ENCODE data around the gene AUTS2. TPM values are rescaled to one million over a fixed set of nuclear protein-coding genes. Genes with fewer than 3 reads are reported as not detected.

The AUTS2 gene
- polyA plus RNA-seq, 1 donor (not counting 4 experiments of a cell fraction or from before 2014, with no cell fraction given): 4.7 TPM

- H2AFZ ChIP-seq (ENCODE audit: control insufficient read depth, low read length): no peak overlapping the region
- FAIRE-seq (no peak), DNase-seq (ENCODE audit: low read depth, low spot score) (no peak)
- dilution Hi-C loops (cut with MboI; ENCODE audit: extremely low pct_ligation_motif_present, low sequenced_read_pairs): no loop called here
- H3K4me1 ChIP-seq (ENCODE audit: control insufficient read depth, extremely low read depth, insufficient read depth, low read length): no peaks in the 10 kb centered on the region
- H3K36me3 ChIP-seq (ENCODE audit: control insufficient read depth in 2 of 2, extremely low read depth in 1 of 2, insufficient read depth in 2 of 2, low read length in 2 of 2): no peaks in the 10 kb centered on the region
- no peak overlapping the region for H3K4me3 ChIP-seq (ENCODE audit: control insufficient read depth in 2 of 3, extremely low read depth in 1 of 3, insufficient read depth in 2 of 3, low read depth in 1 of 3, low read length in 3 of 3)
- H3K27me3 ChIP-seq (ENCODE audit: control insufficient read depth, extremely low read depth, insufficient read depth, low read length): no peaks in the 10 kb centered on the region
- no peaks in the 10 kb centered on the region for H3K79me2 ChIP-seq (ENCODE audit: control insufficient read depth, insufficient read depth, low read length)
- no peaks in the 10 kb centered on the region for H3K9me3 ChIP-seq (ENCODE audit: control insufficient read depth, low read depth, low read length)
- no peaks in the 10 kb centered on the region for H4K20me1 ChIP-seq (ENCODE audit: control insufficient read depth, extremely low read depth, insufficient read depth, low read length)
- H3K4me2 ChIP-seq (ENCODE audit: control insufficient read depth, extremely low read depth, insufficient read depth, low read depth, low read length): no peak overlapping the region
- no peak overlapping the region for H3K9ac ChIP-seq (ENCODE audit: control insufficient read depth, extremely low read depth, insufficient read depth, low read length)
- H3K27ac ChIP-seq (ENCODE audit: control insufficient read depth, insufficient read depth, low read length): no peak overlapping the region
- no peak for TF ChIP-seq EZH2 (IDR thresholded peaks at IDR 0.05; ENCODE audit: low read length)
- no peak for TF ChIP-seq CTCF (optimal IDR thresholded peaks at IDR 0.05 in 1 of 3, IDR thresholded peaks at IDR 0.05 in 1 of 3, conservative IDR thresholded peaks at IDR 0.05 in 1 of 3; ENCODE audit: extremely low read depth in 1 of 3, insufficient read depth in 2 of 3, low read length in 3 of 3)
- no peaks in the 10 kb centered on the region for H3K9me1 ChIP-seq (ENCODE audit: control insufficient read depth, extremely low read depth, insufficient read depth, low read length)
Measured at GRCh38 chr7:70131817-70132216, 533.5 kb downstream of the AUTS2 start.

- Histone ChIP-seq H3K27ac (ENCODE audit: control insufficient read depth, insufficient read depth, low read length) (no peak overlapping the region), H3K27me3 (ENCODE audit: control insufficient read depth, extremely low read depth, insufficient read depth, low read length) (no peaks in the 10 kb centered on the region), H3K79me2 (ENCODE audit: control insufficient read depth, insufficient read depth, low read length) (no peaks in the 10 kb centered on the region), H3K4me3 (ENCODE audit: control insufficient read depth in 2 of 3, extremely low read depth in 1 of 3, insufficient read depth in 2 of 3, low read depth in 1 of 3, low read length in 3 of 3) (no peak overlapping the region), H2AFZ (ENCODE audit: control insufficient read depth, low read length) (no peak overlapping the region), H3K4me1 (ENCODE audit: control insufficient read depth, extremely low read depth, insufficient read depth, low read length) (no peaks in the 10 kb centered on the region), H3K9me3 (ENCODE audit: control insufficient read depth, low read depth, low read length) (no peaks in the 10 kb centered on the region), H3K36me3 (ENCODE audit: control insufficient read depth in 2 of 2, extremely low read depth in 1 of 2, insufficient read depth in 2 of 2, low read length in 2 of 2) (no peaks in the 10 kb centered on the region), H3K9ac (ENCODE audit: control insufficient read depth, extremely low read depth, insufficient read depth, low read length) (no peak overlapping the region), H3K4me2 (ENCODE audit: control insufficient read depth, extremely low read depth, insufficient read depth, low read depth, low read length) (no peak overlapping the region), H3K9me1 (ENCODE audit: control insufficient read depth, extremely low read depth, insufficient read depth, low read length) (no peaks in the 10 kb centered on the region), H4K20me1 (ENCODE audit: control insufficient read depth, extremely low read depth, insufficient read depth, low read length) (no peaks in the 10 kb centered on the region)
- FAIRE-seq (no peak), DNase-seq (ENCODE audit: low read depth, low spot score) (no peak)
- dilution Hi-C loops (cut with MboI; ENCODE audit: extremely low pct_ligation_motif_present, low sequenced_read_pairs): no loop called here
- TF ChIP-seq CTCF (optimal IDR thresholded peaks at IDR 0.05 in 1 of 3, IDR thresholded peaks at IDR 0.05 in 1 of 3, conservative IDR thresholded peaks at IDR 0.05 in 1 of 3; ENCODE audit: extremely low read depth in 1 of 3, insufficient read depth in 2 of 3, low read length in 3 of 3) (no peak), EZH2 (IDR thresholded peaks at IDR 0.05; ENCODE audit: low read length) (no peak)
Measured at GRCh38 chr7:70132226-70132851, 534.1 kb downstream of the AUTS2 start.
